Left renal pelvis (tissue), 4 donors: ENCODE data around the gene FRYL. TPM values are rescaled to one million over a fixed set of nuclear protein-coding genes. Genes with fewer than 3 reads are reported as not detected.

Experiments used
- DNase-seq, 4 donors: peaks; one replicate each; pipeline ENCODE4 v3.0.0-alpha.2; 2013; ENCODE audit warnings: low read depth in 4 of 4, low spot score in 3 of 4
- polyA plus RNA-seq, 4 donors: library from polyadenylated mRNA; unstranded; fragments of 120-200 nt; gene quantifications; one replicate each; pipeline ENCODE4 v1.2.1, GENCODE V29; 2013; ENCODE audit not compliant: insufficient read length in 4 of 4

The FRYL gene
- polyA plus RNA-seq, 4 donors: 47.9 to 60.7 (median 49.9) TPM

DNA sequence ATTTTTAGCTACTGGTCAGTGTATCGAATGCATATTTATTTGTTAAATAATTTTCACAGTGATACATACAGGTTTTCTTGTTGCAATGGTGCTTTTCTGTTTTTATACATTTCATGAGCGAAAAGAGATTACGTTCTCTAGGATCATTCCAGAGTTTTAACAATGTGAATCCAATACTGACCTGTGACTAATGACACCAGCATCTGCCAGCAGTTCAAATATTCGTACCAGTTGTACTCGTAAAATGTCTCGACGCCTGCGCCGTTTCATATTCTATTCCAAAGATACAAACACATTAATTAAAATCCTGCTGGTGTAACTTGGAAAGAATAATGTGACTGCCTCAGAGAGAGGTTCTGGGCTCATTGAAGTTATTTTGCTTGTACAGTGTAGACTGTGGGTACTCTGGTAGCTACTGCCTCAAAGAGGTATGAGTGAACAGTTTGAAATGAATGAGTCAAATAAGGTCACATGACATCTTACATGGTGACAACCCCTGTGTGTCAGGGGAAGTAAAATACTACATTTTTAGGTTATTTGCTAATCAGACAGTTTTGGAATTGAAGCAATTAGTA is 209.3 kb downstream of the FRYL start:
- no peak for DNase-seq

GRCh38 chr4:48566034-48566384 is 214.1 kb downstream of the FRYL start:
- DNase-seq: no peak

DNA sequence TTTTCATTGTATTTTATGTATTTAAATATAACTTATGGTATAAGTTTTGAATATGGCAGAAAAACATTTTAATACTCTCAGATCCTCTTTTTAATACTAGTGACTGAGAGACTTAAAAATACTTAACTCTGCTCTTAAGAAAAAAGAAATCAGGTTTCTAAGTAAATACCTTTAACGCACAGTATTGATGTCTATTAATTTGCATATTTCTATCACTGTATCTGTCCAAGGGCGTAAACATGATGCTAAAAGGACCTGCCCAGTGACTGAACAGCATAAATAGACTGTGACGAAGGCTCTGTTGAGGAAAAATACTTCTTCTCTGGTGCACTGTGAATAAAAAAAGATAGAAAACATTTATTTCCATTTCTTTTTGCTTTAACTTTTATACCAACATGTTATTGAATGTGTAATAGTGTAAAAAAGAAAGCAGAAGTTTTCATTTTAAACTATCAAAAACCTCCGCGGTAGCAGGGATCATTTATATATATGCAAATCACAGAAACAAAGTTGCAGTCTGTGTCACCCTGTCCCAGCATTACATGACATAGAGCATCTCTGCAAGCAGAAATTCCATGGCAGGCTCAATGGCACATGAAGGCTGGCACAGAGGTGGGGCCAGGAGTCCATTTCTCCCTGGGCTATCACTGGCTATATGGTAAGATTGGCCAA is 214.6 kb downstream of the FRYL start:
- DNase-seq: no peak

DNA sequence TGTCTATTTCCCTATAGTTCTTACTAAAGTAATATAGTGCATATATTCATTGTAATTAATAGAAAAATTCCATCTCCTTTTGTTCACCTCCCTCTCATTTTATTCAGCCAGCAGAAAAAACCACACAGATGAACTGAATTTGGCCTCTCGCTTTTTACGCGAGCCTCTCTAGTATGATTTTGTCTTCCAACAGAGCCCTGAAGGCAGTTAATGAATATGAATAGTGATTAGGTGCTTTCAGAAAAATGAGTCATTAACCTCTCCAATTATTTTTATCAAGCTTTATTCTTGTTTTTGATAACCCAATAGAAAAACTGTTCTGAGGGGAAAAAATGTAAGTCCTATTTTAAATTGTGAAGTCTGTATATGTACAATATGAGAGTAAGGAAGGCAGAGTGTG is 215.9 kb downstream of the FRYL start:
- DNase-seq: no peak

DNA sequence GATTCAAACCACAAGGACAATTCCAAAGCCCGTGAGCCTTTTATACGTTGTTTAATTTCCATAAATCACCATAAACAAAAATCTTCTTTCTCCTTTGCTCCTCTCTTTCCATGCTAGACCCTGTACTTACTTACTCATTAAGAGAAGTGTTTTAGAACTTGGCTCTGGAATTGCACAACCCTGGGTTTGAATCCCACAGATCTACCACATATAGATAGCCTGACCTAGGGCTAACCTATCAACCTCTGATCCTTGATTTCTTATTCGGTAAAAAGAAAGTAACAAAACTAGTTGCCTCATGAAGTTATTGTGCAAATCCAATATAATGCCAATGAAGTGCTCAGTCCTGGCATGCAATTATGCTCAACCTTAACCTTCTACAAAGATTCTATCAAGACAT is 221.3 kb downstream of the FRYL start:
- no peak for DNase-seq

- no peak for DNase-seq
Measured at GRCh38 chr4:48558026-48558425, 222.1 kb downstream of the FRYL start.

GRCh38 chr4:48557478-48557877 is 222.6 kb downstream of the FRYL start:
- no peak for DNase-seq

DNA sequence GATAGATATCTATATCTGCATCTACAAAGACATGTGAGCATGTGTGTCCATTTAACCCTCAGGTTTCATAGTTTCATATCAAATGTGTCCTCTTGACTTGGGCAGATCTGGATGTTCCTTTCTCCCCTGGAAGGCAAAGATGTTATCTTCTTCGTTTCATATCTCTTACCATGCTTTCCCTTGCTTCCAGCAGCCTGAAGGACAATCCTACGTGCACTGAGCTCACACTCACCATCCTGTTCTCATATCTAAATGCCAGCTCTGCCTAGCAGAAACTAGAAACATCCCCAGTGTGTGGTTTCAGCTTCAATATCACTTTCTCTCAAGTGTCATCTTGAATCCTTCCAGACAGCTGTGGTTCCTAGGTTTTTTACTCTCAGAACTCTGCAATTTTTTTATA is 223.8 kb downstream of the FRYL start:
- DNase-seq: no peak

DNA sequence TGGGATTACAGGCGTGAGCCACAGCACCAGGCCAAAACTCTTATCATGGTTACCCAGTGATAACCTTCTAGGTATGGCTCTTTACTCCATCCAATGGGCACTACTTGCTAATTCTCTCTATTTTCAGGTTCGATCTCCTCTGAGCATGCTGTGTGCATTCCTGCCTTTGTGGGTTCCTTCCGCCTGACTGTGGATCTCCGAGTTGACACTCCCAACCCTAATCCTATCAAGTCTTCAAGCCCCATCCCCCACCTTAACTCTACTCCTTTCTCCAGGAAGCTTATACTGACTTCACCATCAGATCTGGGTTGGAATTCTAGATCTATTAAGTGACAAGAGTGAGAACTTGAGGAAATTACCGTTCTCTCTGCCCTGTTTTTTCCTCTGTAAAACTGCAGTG is 225.5 kb downstream of the FRYL start:
- no peak for DNase-seq

GRCh38 chr4:48553720-48554119 is 226.4 kb downstream of the FRYL start:
- DNase-seq: no peak

DNA sequence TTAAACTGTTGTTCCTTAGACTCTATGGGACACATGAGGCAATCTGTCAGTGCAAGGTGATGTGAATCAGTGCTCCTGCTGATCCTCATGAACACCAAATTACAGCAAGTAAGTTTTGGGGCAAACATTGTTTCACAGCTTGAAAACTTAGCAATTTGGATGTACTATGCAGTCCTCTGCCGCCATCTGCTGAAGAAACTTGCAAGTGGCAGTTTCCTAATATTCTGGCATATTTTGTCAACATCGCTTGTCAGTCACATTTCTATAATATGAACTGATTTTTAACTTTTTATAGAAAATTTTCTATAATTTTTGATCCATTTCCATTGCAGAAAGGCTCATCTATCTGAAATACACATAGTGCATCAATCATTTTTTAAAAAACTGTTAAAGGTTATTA is 233.7 kb downstream of the FRYL start:
- peak in 2 of 4 donors; percentile 2 to 5 for DNase-seq

- DNase-seq: no peak
Measured at GRCh38 chr4:48543796-48544195, 236.3 kb downstream of the FRYL start.

GRCh38 chr4:48542888-48543287 is 237.2 kb downstream of the FRYL start:
- DNase-seq: no peak

DNA sequence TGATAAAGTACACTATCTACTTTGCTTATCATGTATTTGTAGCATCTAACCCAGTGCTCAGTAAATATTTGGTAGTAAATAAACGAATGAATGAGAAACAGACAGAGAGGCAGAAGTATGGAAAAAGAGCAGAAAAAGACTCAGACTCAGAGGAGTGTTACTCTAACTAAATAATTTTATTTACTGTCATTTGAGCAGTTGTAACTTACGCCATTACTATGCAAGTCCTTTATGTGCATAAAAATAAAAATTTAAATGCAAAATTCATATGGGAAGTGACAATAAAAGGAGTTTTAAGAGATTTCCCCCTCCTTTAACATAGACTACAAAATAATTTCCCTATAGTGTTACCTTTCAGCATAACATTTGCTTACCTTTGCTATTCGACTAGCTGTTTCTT is 240.5 kb downstream of the FRYL start:
- no peak for DNase-seq

DNA sequence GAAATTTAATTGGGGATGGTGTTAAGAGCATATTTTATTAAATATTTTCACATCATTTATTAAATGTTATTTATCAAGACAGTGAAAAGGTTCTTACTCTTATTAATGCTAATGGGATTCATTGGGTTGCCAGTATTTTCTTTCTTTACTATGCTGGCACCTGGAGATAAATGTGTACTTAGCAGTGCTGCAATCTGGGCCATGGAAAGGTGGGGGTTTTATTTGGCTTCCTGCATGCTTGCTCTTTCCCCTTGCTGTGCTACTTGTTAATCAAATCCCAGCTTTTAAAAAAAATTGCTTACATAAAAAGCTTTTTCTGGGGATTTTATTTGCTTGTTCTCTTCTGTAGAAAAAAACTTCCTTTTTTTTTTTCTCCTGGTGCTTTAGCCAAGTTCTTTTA is 241.7 kb downstream of the FRYL start:
- DNase-seq: no peak

DNA sequence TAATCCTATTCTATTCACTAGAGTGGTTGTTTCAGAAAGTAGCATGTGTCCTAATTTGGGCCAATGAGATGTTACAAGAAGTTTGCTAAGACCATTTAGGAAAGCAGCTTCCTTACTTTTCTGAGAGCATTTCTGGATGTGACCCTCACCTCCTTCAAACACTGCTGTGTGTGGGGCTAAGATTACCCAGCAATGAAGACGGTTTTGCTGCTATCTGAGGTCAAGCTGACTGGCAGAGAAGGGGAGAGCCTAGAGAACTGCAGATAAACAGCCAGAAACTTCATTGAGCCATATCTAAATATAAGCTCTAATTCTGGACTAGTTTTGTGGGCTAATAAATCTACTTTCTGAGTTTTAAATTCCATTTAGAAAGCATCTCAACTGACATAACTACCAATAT is 253.7 kb downstream of the FRYL start:
- no peak for DNase-seq

- DNase-seq: no peak
Measured at GRCh38 chr4:48518143-48518542, 261.9 kb downstream of the FRYL start.

DNA sequence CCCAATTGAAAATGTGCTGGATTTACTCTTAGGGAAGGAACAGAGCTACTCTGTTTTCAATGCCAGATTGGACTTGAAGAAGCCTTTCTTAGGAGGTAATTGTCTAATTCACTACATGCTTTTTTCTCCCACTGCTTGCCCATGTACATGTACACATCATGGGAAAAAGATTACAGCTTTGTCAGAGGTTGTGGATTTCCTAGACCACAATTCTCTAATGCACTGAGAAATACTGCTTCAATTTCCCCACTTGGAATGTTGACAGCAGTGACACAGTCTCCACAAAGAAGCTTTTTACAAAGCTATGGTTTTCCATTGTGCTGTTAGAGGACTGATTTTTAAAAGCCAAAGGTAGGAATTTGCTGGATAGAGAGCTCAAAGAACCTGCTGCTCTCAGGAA is 270.5 kb downstream of the FRYL start:
- DNase-seq: no peak

DNA sequence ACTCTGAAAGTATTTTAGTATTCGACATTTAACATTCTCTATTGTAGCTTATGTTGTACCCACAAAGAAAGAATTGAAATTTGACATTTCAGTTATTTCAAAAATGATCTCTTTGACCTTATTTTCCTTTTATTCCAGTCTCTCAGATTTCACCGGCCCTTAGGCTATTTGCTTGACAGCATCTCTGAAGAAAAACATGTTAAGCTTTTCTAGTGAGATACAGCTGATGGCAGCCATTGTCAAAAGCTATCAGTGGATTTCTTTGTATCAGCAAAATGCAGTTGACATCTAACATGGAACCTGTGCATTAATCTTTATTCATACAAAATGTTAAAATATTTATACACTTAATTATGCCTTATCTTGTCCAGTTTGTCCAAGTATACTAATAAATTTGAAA is 273.4 kb downstream of the FRYL start:
- DNase-seq: no peak

DNA sequence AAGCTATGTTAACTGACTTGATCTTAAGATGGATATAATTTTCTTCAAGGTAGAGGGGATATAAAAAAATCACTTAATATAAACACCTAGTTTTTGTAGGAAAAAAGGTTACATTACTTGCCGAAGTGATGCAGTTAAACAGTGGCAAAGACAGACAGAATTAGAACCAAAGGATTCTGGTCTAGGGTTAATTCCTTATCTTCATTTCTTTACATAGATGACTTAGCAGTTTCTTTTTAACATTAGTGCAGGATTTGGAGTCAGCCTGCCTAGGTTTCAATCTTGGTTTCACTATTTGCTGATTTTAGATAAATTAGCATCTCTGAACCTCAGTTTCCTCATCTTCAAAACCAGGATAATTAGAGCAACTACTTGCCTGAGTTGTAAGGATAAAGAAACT is 275.7 kb downstream of the FRYL start:
- DNase-seq: no peak

DNA sequence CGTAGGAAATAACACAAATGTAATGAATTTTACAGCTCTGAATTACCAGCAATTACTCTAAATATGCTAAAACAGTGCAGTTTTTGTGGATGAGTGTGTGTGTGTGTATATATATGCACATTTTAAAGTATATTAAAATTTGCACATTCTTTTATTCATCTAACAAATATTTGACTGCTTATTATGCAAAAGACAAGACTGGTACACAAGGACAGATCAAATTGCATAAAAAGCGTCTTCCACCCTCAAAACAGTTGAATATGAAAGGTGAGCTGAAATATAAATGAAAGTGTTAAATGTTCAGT is 276.1 kb downstream of the FRYL start:
- DNase-seq: no peak

GRCh38 chr4:48503233-48504025 is 276.6 kb downstream of the FRYL start:
- no peak for DNase-seq
